ENCODE data around the gene SPTSSB.

Gene SPTSSB

DNA sequence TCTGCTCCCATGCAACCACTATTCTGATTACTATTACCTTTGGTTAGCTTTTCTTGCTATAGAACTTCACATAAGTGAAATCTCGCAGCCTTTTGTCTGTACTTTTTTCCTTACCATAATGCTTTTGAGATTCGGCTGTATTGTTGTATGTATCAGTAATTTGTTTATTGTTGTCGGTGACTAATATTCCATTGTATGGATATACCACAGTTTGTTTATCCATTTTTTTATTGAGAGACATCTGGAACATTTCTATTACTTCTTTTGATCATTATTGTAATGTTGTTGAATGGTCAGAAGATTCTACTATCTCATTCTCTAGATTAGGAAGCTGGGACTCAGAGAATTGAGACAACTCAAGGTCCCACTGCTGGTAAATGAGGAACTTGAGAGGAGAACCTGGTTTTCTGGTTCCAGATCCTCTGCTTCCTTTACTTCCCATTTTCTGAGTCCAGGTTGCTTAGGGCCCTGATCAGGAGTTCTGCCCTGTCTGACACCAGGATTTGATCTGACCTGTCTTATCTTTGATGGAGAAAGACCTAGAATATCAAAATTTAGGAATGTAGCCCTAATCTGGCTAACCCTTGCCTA lies 18.2 kb upstream of the SPTSSB start:
- DNase-seq = no peak

DNA sequence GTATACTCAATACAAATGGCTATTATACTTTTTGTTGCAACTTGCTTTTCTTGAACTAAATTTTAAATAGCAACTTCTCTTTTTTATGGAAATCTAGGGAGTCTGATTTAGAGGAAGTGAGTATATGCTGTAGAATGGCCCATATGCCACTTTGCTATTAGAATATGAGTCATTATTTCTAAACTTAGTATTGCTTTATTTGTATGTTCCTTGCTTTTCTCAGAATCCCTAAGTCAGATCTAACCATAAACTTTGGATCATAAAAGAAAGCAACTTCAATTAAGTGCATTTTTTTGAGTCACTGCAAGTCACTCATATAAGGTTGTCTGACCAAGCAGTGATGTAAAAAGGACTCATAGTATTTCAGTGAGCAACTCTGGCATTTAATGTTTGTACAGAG lies 17.5 kb upstream of the SPTSSB start:
- no peak for DNase-seq

- DNase-seq = no peak
Observed at GRCh38 chr3:161386991-161387770, 15.9 kb upstream of the SPTSSB start.

DNA sequence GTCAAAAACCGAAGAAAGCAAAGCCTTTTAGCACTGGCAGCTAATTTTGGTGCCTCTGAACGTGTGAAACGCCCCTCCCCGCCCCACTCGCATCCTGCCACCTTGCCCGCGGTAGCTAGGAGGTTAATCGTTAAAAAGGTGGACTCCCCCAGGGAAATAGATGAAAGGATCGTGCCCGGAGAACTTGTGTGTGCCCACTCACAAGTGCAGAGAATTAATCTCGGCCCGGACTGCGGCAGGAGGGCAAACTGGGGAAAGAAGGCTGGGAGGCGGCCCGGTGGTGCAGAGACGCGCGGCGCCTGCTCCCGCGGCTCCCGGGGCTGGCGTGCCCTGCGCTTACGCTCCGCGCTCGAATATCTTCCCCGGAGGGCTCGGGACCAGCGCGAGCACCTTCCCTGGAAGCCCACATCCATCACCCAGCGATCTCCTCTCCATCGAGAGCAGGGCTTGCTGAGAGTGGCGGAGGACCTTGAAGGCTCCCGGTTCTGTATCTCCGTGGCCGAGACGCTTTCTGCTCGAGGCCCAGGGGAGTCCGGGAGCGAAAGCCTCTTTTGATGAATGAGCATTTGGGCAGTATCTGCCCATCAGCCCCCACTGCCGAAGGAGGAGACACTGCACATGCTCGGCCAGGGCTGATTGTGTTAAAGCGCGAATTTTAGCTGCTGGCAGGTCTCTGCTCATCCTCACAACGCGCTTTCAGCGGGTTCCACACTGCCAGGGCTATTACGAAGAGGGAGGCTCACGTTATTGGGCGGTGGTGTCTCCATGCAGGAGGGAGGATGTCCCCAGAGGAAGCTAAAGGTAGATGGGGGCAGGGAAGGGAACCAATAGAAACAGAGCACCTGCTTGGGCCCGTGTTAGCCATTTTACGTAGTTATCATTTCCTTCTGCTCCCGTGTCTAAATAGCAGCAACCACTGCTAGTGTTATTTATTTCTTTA lies 1.3 kb upstream of the SPTSSB start:
- peak; percentile 15 for DNase-seq

DNA sequence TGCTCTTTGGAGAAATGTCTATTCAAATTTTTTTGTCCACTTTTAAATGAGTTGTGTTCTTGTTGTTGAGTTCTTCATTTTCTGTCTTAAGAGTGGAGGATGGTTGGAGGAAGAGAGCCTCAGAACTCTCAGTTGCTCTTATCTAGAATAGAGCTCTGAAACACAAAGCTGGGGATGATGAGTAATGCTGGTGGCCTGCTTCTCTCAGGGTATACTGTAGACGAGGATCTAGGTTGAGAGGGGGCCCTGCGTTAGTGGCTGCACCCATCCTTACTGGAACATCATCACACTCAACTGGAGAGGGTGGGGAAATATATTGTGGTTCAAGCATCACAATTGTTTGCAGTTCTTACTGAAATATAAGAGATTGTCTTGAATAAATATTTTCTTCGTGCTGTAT lies 1.8 kb downstream of the SPTSSB start:
- DNase-seq = no peak

GRCh38 chr3:161366094-161366493 lies 5.2 kb downstream of the SPTSSB start:
- no peak for DNase-seq

- no peak for DNase-seq
Observed at GRCh38 chr3:161358488-161358887, 12.8 kb downstream of the SPTSSB start.

- DNase-seq = no peak
Observed at GRCh38 chr3:161356287-161356686, 15.0 kb downstream of the SPTSSB start.

DNA sequence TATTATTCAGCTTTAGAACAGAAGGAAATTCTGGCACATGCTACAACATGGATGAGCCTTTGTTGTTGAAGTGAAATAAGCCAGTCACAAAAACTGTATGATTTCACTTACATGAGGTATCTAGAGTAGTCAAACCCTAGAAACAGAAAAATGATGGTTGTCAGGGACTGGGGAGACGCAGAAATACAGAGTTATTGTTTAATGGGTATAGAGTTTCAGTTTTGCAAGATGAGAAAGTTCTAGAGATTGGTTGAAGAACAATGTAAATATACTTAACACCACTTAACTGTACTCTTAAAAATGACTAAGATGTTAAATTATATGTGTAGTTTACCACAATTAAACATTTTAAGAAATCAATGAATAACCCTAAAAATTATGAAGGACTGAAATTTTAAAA lies 15.8 kb downstream of the SPTSSB start:
- no peak for DNase-seq

DNA sequence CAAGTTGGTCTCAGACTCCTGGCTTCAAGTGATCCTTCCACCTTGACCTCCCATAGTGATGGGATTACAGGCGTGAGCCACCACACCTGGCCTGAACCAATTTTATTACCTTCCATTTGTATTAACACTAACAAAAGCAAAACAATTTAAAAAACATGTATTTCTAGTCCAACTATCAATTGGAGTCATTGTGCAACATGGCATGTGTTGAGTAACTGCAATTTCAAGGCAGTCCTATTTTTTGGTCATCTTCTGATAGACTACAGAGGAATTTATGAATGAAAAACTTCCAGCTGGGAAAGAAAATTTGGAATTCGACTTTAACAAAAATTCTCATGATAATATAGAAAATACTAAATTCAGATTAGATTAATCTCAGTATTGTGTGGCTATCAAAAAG lies 16.8 kb downstream of the SPTSSB start:
- no peak for DNase-seq

DNA sequence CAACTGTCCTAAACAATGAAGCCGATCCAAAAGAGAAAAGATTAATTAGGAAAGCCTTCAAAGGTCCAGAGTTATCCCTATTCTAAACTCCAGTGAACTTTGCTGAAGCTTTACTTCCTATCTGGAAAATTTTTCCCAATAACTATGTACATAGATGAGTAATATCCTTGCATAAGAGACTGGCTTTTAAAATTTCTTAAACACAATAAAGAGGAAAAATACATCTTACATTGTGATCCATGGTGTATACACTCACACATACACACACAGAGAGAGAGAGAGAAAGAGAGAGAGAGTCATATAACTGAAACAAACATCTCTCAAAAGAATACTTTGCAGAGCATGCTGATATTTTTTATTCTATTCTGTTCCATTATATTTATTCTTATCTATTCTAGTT lies 20.0 kb downstream of the SPTSSB start:
- no peak for DNase-seq

GRCh38 chr3:161350916-161351315 lies 20.4 kb downstream of the SPTSSB start:
- DNase-seq = no peak

DNA sequence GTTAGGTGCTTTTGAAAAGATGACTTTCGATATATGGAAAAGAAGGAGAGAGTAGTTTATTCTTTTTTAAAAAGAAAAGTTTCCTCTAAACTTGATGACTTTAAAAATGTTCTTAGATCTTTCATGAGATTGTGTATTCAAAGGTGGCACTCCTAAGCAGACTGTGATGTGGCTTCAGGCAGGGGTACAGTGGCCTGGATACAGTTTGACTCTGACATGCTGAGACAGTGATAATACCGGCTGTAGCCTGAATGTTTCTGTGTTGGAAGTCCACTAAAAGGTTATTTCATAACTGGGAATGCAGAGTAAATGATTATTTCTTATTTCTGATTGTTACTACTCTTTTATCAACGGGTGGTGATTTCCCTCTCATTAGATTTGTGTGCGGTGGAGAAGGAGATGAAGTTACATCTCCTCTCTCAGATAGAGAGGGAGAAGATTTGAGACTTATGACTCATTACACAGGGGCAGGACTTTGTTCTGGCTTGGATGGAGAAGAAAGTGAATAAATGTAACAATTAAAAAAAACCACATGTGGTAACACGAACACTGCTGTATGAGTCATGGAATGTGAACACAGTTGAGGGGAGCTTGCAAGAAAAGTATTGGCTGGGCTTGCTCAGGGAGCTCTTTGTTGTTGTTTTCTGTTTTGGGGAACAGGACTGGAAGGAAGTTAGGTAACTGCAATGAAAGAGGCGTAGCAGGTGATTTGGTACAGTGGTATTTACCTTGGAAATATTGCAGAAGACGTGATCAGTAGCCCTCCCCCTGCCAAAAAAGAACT lies 21.6 kb downstream of the SPTSSB start:
- no peak for DNase-seq

DNA sequence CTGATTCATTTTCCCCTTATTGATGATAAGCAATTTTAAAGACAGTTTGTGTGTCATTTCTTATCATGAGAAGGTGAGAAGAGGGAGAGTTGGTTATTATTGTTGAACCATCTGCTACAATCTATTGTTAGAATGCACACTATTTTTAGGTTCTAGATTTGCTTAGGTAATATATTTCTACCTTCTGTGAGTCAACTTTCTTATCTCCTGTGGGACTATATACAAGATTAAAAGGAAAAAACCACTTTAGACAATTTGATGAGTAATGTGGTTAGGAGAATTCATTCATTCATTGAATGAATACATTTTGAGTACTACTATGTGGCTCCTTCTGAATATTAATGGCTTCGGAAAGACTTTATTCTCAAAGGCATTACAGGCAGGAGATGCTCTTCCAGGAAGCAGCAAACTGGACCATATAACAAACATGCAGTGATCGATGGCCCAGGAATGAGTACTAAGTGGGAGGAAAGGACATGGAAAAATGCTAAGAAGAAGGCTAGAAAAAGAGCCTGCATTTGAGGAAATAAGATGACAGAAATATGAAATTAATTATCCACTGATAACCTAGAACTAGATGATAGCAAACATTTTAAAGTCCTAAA lies 22.4 kb downstream of the SPTSSB start:
- DNase-seq = no peak

GRCh38 chr3:161347726-161348125 lies 23.6 kb downstream of the SPTSSB start:
- DNase-seq = no peak

GRCh38 chr3:161345023-161345422 lies 26.3 kb downstream of the SPTSSB start:
- no peak for DNase-seq

DNA sequence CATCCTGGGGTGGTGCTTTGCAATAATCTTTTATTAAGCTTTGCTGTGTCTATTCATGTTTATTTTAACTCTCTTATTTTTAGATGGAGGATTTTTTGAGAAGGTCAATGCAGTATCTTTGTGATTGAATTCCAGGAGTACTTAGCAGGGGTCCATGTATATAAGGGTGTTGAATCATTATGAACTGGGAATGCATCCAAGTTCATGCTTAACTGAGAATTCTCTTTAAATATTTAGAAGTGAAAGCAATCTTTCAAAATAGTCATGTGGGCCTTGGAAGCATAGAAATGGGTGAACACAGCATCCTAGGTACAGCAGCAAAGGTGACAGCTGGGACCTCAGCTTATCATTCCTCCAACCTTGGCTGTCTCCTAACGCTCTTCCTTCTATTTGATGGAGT lies 27.3 kb downstream of the SPTSSB start:
- no peak for DNase-seq

DNA sequence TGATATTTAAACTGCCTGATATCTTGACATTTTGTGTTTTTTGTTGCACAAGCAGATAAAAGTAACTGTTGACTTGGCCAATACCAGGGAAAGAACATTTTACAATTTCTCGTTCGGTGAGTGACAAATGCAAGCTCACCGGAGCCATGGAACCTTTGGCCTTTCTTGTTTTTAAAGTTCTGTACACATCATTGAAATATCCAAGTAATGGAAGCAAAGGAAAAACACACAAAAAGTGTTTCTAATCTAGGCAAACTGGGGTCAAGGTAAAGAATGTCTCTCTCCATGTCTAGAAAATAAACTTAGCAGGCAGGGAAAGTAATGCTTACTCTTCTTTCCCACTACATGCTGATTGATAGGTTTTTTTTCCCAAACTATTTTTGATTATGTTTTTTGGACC lies 27.8 kb downstream of the SPTSSB start:
- DNase-seq = no peak

DNA sequence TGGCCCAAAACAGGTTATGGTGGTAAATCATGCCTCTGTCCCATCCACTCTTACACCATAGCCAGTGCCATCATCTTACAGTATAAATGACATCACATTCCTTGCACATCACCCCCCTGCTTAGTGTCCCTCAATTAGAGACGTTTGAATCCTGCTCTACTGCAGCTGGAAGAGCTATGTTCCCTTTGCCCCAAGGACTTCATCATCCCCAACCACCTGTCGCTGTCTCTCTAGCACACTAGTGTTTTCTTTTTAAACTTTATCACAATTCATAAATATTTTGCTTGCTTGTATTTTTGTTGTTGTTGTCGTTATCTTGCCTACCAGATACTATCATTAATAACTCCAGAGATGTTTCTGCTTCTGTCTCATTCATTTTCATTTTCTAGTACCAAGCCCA lies 28.7 kb downstream of the SPTSSB start:
- no peak for DNase-seq

GRCh38 chr3:161339517-161340500 lies 31.5 kb downstream of the SPTSSB start:
- DNase-seq = no peak

- no peak for DNase-seq
Observed at GRCh38 chr3:161337311-161337710, 34.0 kb downstream of the SPTSSB start.
